Smooth muscle cell (in vitro differentiated cells): ENCODE data around the gene EIPR1. TPM values are rescaled to one million over a fixed set of nuclear protein-coding genes. Genes with fewer than 3 reads are reported as not detected.

Experiments
- DNase-seq: peaks from one replicate; lab custom pipeline; 2025; ENCODE audit not compliant: unreplicated experiment; lab: John Stamatoyannopoulos, UW
- H2AFZ ChIP-seq: fragments of 200-600 bp; sonication (generic); 2 replicates; pipeline ENCODE4 v1.6.0; 2016; ENCODE audit warnings: antibody characterized with exemption, low read depth, mild to moderate bottlenecking
- H3F3A ChIP-seq: fragments of 200-600 bp; sonication (generic); 2 replicates; pipeline ENCODE4 v1.6.0; 2017; ENCODE audit warnings: antibody characterized with exemption, low read depth
- H3K27ac ChIP-seq: fragments of 200-600 bp; sonication (generic); 2 replicates; pipeline ENCODE4 v1.5.1; 2016; ENCODE audit warnings: low read depth, mild to moderate bottlenecking
- H3K27me3 ChIP-seq: fragments of 200-600 bp; sonication (generic); 2 replicates; pipeline ENCODE4 v1.6.1; 2016; ENCODE audit warnings: low read depth, mild to moderate bottlenecking
- H3K36me3 ChIP-seq: fragments of 200-600 bp; sonication (generic); 2 replicates; pipeline ENCODE4 v1.5.1; 2016; ENCODE audit warnings: low read depth
- H3K4me1 ChIP-seq: fragments of 200-600 bp; sonication (generic); 2 replicates; pipeline ENCODE4 v1.5.1; 2016; ENCODE audit warnings: low read depth
- H3K4me2 ChIP-seq: fragments of 200-600 bp; sonication (generic); 2 replicates; pipeline ENCODE4 v1.6.0; 2016; ENCODE audit warnings: mild to moderate bottlenecking
- H3K4me3 ChIP-seq: fragments of 200-600 bp; sonication (generic); 2 replicates; pipeline ENCODE4 v1.5.1; 2016; ENCODE audit warnings: mild to moderate bottlenecking
- H3K79me2 ChIP-seq: fragments of 200-600 bp; sonication (generic); 2 replicates; pipeline ENCODE4 v1.6.0; 2016; ENCODE audit warnings: low read depth, mild to moderate bottlenecking
- H3K9ac ChIP-seq: fragments of 200-600 bp; sonication (generic); 2 replicates; pipeline ENCODE4 v1.6.0; 2016; ENCODE audit warnings: low read depth
- H3K9me3 ChIP-seq: fragments of 200-600 bp; sonication (generic); replicated peaks from 2 replicates; pipeline ENCODE4 v1.5.1; 2016; ENCODE audit warnings: low read depth
- H4K20me1 ChIP-seq: fragments of 200-600 bp; sonication (generic); 2 replicates; pipeline ENCODE4 v1.6.0; 2016; ENCODE audit warnings: low read depth
- CTCF ChIP-seq: fragments of 200-600 bp; sonication (generic); IDR thresholded peaks from 2 replicates; pipeline ENCODE4 v1.5.1; 2017; ENCODE audit warnings: borderline replicate concordance, mild to moderate bottlenecking, antibody characterized with exemption; ENCODE audit not compliant: insufficient read depth, poor library complexity, severe bottlenecking
- WGBS: methylation state at CpG from one replicate; pipeline ENCODE4 v1.1.7; 2016; ENCODE audit warnings: low lambda C conversion rate; 5-methylcytosine and 5-hydroxymethylcytosine counted together
- polyA plus RNA-seq: library from polyadenylated mRNA; unstranded; fragments of >200 nt; fragmentation: Nextera tagmentation; extraction: Ambion mirVana; gene quantifications from 2 replicates; pipeline ENCODE4 v1.2.1, GENCODE V29; 2016
- total RNA-seq: library from RNA; depleted of rRNA; stranded (reverse); fragments of >200 nt; gene quantifications from 2 replicates; pipeline ENCODE4 v1.2.3, GENCODE V29; 2014

Gene EIPR1
- total and polyA plus RNA-seq, 2 experiments from 2014 or later = 18.5 to 23.1 TPM

GRCh38 chr2:3319745-3320566, 57.7 kb downstream of the EIPR1 start:
- no peak for TF ChIP-seq CTCF
- 96% methylated on average over 26 of the region's 26 CpGs for WGBS
- peaks cover 41% of the 10 kb centered on the region for H4K20me1 ChIP-seq
- H3K4me1 ChIP-seq = no peaks in the 10 kb centered on the region
- H2AFZ ChIP-seq = no peak overlapping the region
- H3K27ac ChIP-seq = no peak overlapping the region
- H3K36me3 ChIP-seq = no peaks in the 10 kb centered on the region
- DNase-seq = no peak
- no peaks in the 10 kb centered on the region for H3K79me2 ChIP-seq
- H3K27me3 ChIP-seq = no peaks in the 10 kb centered on the region
- H3K4me2 ChIP-seq = no peak overlapping the region
- H3F3A ChIP-seq = no peaks in the 10 kb centered on the region
- H3K9ac ChIP-seq = no peak overlapping the region
- no peak overlapping the region for H3K4me3 ChIP-seq
- no peaks in the 10 kb centered on the region for H3K9me3 ChIP-seq

- H3K27ac ChIP-seq = no peak overlapping the region
- H3K4me2 ChIP-seq = no peak overlapping the region
- no peaks in the 10 kb centered on the region for H3K4me1 ChIP-seq
- H3K27me3 ChIP-seq = no peaks in the 10 kb centered on the region
- WGBS = 96% methylated on average over 13 of the region's 13 CpGs
- no peak for DNase-seq
- no peak overlapping the region for H3K4me3 ChIP-seq
- no peaks in the 10 kb centered on the region for H3K79me2 ChIP-seq
- H4K20me1 ChIP-seq = peaks cover 41% of the 10 kb centered on the region
- no peaks in the 10 kb centered on the region for H3K9me3 ChIP-seq
- H2AFZ ChIP-seq = no peak overlapping the region
- H3K9ac ChIP-seq = no peak overlapping the region
- no peaks in the 10 kb centered on the region for H3F3A ChIP-seq
- no peaks in the 10 kb centered on the region for H3K36me3 ChIP-seq
- no peak for TF ChIP-seq CTCF
These were observed 58.5 kb downstream of the EIPR1 start for GRCh38 chr2:3319134-3319533.

GRCh38 chr2:3317871-3318590, 59.6 kb downstream of the EIPR1 start:
- no peaks in the 10 kb centered on the region for H3F3A ChIP-seq

More at GRCh38 chr2:3317871-3318590, 59.6 kb downstream of the EIPR1 start:
- no peak overlapping the region for H3K4me2 ChIP-seq
- no peaks in the 10 kb centered on the region for H3K27me3 ChIP-seq
- no peak for TF ChIP-seq CTCF
- no peaks in the 10 kb centered on the region for H3K79me2 ChIP-seq
- no peaks in the 10 kb centered on the region for H3K36me3 ChIP-seq
- 97% methylated on average over 27 of the region's 27 CpGs for WGBS
- no peak overlapping the region for H3K4me3 ChIP-seq
- H2AFZ ChIP-seq = no peak overlapping the region
- H3K27ac ChIP-seq = no peak overlapping the region
- peaks cover 41% of the 10 kb centered on the region for H4K20me1 ChIP-seq
- no peaks in the 10 kb centered on the region for H3K4me1 ChIP-seq
- DNase-seq = no peak
- no peaks in the 10 kb centered on the region for H3K9me3 ChIP-seq
- H3K9ac ChIP-seq = no peak overlapping the region
